ENCODE measurements around the gene PKNOX2.

The PKNOX2 gene

DNA sequence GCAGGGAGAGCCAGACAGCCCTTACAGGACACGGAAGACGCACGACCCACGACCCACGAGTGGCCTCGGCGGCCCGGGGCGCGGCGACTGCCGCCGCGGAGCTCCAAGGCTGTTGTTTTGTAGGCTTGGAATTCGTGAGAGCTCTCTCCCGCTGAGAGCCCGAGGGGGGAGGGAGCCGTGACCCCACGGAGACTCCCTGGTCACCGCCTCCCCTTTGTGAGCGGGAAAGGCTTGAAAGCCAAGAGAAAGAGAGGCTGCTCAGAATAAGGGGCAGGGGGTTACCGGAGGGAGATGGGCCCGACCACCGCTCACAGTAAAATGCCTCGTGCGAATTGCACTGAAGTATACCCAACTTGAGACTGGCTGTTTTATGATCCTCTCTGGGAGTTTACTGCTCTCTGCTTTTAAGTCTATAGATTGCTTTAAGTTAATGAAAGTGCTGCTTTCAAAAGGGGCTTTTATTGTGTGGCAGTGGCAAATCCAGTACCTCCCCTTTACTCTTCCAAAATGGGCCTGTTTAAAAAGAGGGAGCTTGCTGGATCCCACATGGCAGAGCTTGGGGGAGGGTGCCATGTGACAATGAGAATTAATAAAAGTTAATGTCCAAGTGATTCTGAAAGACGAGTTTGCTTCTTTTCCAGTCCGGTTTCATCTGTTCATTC, 2.9 kb downstream of the PKNOX2 start:
- no peak for DNase-seq (ENCODE audit: low spot score)
- TF ChIP-seq CTCF (IDR thresholded peaks at IDR 0.05; ENCODE audit: extremely low read depth, missing control alignments) = no peak

- no peak for TF ChIP-seq CTCF (IDR thresholded peaks at IDR 0.05; ENCODE audit: extremely low read depth, missing control alignments)
- no peak for DNase-seq (ENCODE audit: low spot score)
Measured at GRCh38 chr11:125167954-125168835, 3.6 kb downstream of the PKNOX2 start.

- TF ChIP-seq CTCF (IDR thresholded peaks at IDR 0.05; ENCODE audit: extremely low read depth, missing control alignments) = no peak
Measured at GRCh38 chr11:125168918-125169456, 4.4 kb downstream of the PKNOX2 start.

GRCh38 chr11:125170001-125170509, 5.5 kb downstream of the PKNOX2 start:
- TF ChIP-seq CTCF (IDR thresholded peaks at IDR 0.05; ENCODE audit: extremely low read depth, missing control alignments) = no peak
- DNase-seq (ENCODE audit: low spot score) = no peak

More at GRCh38 chr11:125168918-125169456, 4.4 kb downstream of the PKNOX2 start:
- DNase-seq (ENCODE audit: low spot score) = no peak

DNA sequence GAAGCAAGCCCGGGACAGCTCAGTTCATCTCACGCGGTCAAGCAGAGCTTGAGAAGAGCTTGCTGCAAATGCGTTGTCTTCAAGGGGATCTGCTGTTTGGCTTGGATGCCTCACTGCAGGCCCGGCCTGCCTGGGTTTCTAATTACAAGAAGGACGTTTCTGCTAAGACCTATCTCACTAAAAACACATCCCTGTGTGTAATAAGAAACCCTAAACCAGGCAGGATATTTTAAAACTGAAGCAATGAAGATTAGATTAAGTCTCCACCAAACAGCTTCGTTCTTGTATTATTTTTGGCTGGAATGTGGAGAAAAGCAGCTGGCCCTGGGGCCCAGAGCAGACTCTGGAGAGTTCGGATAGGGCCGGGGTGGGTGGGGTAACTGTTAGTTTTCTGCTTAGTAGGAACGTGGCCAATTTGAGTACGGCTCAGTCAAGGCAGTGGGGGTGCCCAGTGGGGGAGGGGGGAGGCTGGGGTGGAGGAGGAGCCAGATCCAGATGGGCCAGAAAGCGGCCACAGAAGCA, 6.0 kb downstream of the PKNOX2 start:
- no peak for TF ChIP-seq CTCF (IDR thresholded peaks at IDR 0.05; ENCODE audit: extremely low read depth, missing control alignments)
- DNase-seq (ENCODE audit: low spot score) = no peak

DNA sequence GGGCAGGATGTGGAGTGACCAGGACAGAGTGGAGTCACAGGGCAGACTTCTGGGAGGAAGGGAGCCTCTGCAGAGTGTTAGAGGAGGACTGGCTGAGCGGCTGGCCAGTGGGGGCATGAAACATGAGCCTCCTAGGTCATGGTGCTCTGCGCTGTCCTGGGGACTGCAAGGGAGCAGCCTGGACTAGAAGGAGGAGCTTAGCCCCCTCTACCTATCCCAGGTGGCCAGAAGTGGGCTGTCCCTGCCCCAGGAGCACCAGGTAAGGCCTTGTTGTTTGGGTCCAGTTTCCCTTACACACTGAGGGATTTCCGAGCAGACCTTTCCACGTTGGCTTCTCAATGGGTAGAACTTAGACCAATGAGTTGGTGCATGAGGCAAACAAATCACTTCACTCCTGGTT, 7.4 kb downstream of the PKNOX2 start:
- no peak for DNase-seq (ENCODE audit: low spot score)
- no peak for TF ChIP-seq CTCF (IDR thresholded peaks at IDR 0.05; ENCODE audit: extremely low read depth, missing control alignments)

Measured in GM20000 (cell line).